NT2/D1 (cell line): Measurements from ENCODE around the gene BFSP2.
"Not testable (repeated sequence)": the region's sequence is repeated elsewhere in the genome, so short reads cannot be mapped to it uniquely, and the experiment has no call there.

ENCODE experiments used
- DNase-seq: peaks from one replicate; pipeline ENCODE4 v3.0.0-alpha.2; 2011; ENCODE audit warnings: low read depth, low spot score
- H3K27me3 ChIP-seq: 2 replicates; pipeline ENCODE4 v1.6.0; 2011; ENCODE audit warnings: mild to moderate bottlenecking; ENCODE audit not compliant: insufficient read length, insufficient read depth
- H3K36me3 ChIP-seq: 2 replicates; pipeline ENCODE4 v1.6.1; 2011; ENCODE audit warnings: mild to moderate bottlenecking, low read length, mixed read lengths; ENCODE audit not compliant: insufficient read depth, insufficient read length
- H3K4me1 ChIP-seq: 2 replicates; pipeline ENCODE4 v1.5.1; 2011; ENCODE audit not compliant: insufficient read depth, insufficient read length
- H3K4me3 ChIP-seq: 2 replicates; pipeline ENCODE4 v1.5.1; 2011; ENCODE audit warnings: low read depth; ENCODE audit not compliant: insufficient read length
- H3K9ac ChIP-seq: 2 replicates; pipeline ENCODE4 v1.6.0; 2011; ENCODE audit warnings: low read depth; ENCODE audit not compliant: insufficient read length
- H3K9me3 ChIP-seq: 2 replicates; pipeline ENCODE4 v1.5.1; 2011; ENCODE audit warnings: mild to moderate bottlenecking, low read length; ENCODE audit not compliant: insufficient read depth
- SUZ12 ChIP-seq: IDR thresholded peaks from 2 replicates; pipeline ENCODE4 v1.6.1; 2011; ENCODE audit not compliant: insufficient read length, insufficient read depth; ENCODE audit errors: extremely low read depth
- YY1 ChIP-seq: IDR thresholded peaks from 2 replicates; pipeline ENCODE4 v1.6.1; 2011; ENCODE audit not compliant: insufficient read length, insufficient read depth
- ZNF274 ChIP-seq: IDR thresholded peaks from 2 replicates; pipeline ENCODE4 v1.6.1; 2011; ENCODE audit warnings: mild to moderate bottlenecking, low read depth, low read length

BFSP2 gene

DNA sequence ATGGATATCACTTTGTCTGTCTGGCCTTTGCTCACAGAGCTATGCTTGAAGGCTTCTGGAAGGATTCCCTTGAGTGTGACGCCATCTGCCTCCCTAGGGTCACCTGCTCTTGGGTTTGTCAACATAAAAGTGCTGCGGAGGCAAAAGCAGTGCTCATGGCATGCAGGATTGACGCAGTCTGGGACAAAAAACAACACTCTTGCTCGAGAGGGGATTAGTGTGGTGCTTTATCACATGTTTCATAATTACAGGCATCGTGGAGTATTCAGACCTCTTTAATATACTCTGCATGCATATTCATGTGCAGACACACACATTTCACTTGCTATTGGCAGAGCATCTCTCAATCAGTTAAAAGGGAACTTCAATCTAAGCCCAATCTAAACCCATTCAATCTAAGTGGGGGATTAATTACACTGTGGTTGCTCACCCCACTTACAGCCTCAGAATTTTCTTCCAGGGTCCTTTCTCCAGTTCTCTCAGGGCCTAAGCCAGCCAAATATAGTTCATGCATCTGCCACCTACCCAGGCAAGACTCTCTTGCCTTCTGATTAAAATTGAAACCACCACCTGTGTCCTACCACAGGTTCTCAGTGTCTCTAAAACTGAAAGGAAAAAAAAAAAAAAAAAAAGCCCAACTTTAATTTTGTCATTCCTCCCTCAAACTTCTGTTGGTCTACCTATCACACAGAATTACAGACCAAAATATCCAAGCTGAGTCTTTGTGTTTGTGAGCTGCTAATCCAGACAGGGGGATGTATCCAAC is 75.6 kb downstream of the BFSP2 start:
- Histone ChIP-seq H3K36me3 (no peaks in the 10 kb centered on the region), H3K9me3 (no peaks in the 10 kb centered on the region), H3K27me3 (no peaks in the 10 kb centered on the region), H3K4me3 (no peak overlapping the region), H3K9ac (no peak overlapping the region), H3K4me1 (peaks cover 4% of the 10 kb centered on the region)
- DNase-seq, result no peak
- no peak for TF ChIP-seq YY1
- TF ChIP-seq SUZ12, result no peak
- no peak for TF ChIP-seq ZNF274

- Histone ChIP-seq H3K36me3 (no peaks in the 10 kb centered on the region), H3K9me3 (no peaks in the 10 kb centered on the region), H3K4me1 (peaks cover 4% of the 10 kb centered on the region), H3K27me3 (no peaks in the 10 kb centered on the region), H3K9ac (no peak overlapping the region), H3K4me3 (no peak overlapping the region)
- DNase-seq, result no peak
- TF ChIP-seq YY1 (no peak), SUZ12 (no peak), ZNF274 (no peak)
Observed at GRCh38 chr3:133476971-133477375, 77.1 kb downstream of the BFSP2 start.

DNA sequence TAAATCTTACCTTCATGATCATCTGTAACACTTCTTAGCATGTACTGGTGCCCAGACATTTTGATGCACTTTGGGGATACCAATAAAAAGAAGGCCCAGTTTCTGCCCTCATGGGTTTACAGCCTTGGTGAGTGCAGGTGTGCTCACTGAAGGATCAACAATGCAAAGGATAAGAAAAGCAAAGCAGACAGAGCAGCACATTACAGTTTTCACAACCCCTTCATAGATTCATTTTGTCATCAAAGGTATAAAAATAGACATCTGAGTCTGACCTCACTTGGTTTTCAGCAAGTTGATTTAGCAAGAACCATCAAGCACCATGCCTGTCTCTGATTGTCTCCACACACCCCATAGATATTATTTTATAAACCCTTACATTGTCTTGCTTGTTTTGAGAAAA is 77.6 kb downstream of the BFSP2 start:
- TF ChIP-seq ZNF274, result no peak
- no peak for TF ChIP-seq YY1
- no peak for TF ChIP-seq SUZ12
- H3K27me3 ChIP-seq, result no peaks in the 10 kb centered on the region
- H3K36me3 ChIP-seq, result no peaks in the 10 kb centered on the region
- no peak overlapping the region for H3K9ac ChIP-seq
- peaks cover 4% of the 10 kb centered on the region for H3K4me1 ChIP-seq
- no peak overlapping the region for H3K4me3 ChIP-seq
- no peak for DNase-seq
- no peaks in the 10 kb centered on the region for H3K9me3 ChIP-seq

- no peak for DNase-seq
- Histone ChIP-seq H3K9me3 (no peaks in the 10 kb centered on the region), H3K4me1 (peaks cover 4% of the 10 kb centered on the region), H3K36me3 (no peaks in the 10 kb centered on the region), H3K27me3 (no peaks in the 10 kb centered on the region), H3K9ac (no peak overlapping the region), H3K4me3 (no peak overlapping the region)
- TF ChIP-seq ZNF274 (no peak), SUZ12 (no peak), YY1 (no peak)
Observed at GRCh38 chr3:133478624-133479023, 78.8 kb downstream of the BFSP2 start.

GRCh38 chr3:133479401-133479800 is 79.5 kb downstream of the BFSP2 start:
- Histone ChIP-seq H3K36me3 (no peaks in the 10 kb centered on the region), H3K9ac (no peak overlapping the region), H3K4me1 (no peaks in the 10 kb centered on the region), H3K27me3 (no peaks in the 10 kb centered on the region), H3K4me3 (no peak overlapping the region), H3K9me3 (no peaks in the 10 kb centered on the region)
- no peak for DNase-seq
- no peak for TF ChIP-seq SUZ12
- no peak for TF ChIP-seq YY1
- no peak for TF ChIP-seq ZNF274

- Histone ChIP-seq H3K36me3 (no peaks in the 10 kb centered on the region), H3K27me3 (no peaks in the 10 kb centered on the region), H3K9me3 (no peaks in the 10 kb centered on the region), H3K9ac (peak overlapping the region; percentile 0), H3K4me1 (no peaks in the 10 kb centered on the region), H3K4me3 (no peak overlapping the region)
- no peak for DNase-seq
- TF ChIP-seq SUZ12 (no peak), YY1 (no peak), ZNF274 (no peak)
Observed at GRCh38 chr3:133479895-133480669, 80.2 kb downstream of the BFSP2 start.

- DNase-seq, H3K4me3 ChIP-seq, H3K4me1 ChIP-seq, H3K9ac ChIP-seq, H3K27me3 ChIP-seq, H3K36me3 ChIP-seq: not testable (repeated sequence)
- peaks cover 15% of the 10 kb centered on the region; the same call in 1 of the 2 replicates for H3K9me3 ChIP-seq
Observed at GRCh38 chr3:133482474-133482873, 82.6 kb downstream of the BFSP2 start.
